Prostate gland (tissue), 2 donors: ENCODE data around the gene ADAM15.

Experiments used
- CTCF ChIP-seq, 4 experiments: fragments of 200-600 bp in 2 of 4; fragments of 450-650 bp in 2 of 4; sonication (generic) in 2 of 4; IDR thresholded peaks; 1 replicate in 3 of 4; 2 replicates in 1 of 4; pipeline ENCODE4 v1.5.1; 2016 to 2019; ENCODE audit warnings: antibody characterized with exemption in 4 of 4, mild to moderate bottlenecking in 2 of 4, moderate library complexity in 2 of 4
- POLR2A ChIP-seq: fragments of 450-650 bp; IDR thresholded peaks from one replicate; pipeline ENCODE4 v1.6.1; 2016; ENCODE audit warnings: antibody characterized with exemption, mild to moderate bottlenecking
- POLR2AphosphoS5 ChIP-seq: sonication (generic); formaldehyde crosslinking; IDR thresholded peaks from one replicate; pipeline ENCODE4 v1.6.1; 2017; ENCODE audit warnings: antibody characterized with exemption

- TF ChIP-seq CTCF (IDR thresholded peaks at IDR 0.05) (peak; percentile 75 to 88 (median 78)), POLR2A (no peak), POLR2AphosphoS5 (no peak)
Measured at GRCh38 chr1:155062702-155063411, 11.7 kb downstream of the ADAM15 start.
